ENCODE measurements around the gene TFF3. TPM values are rescaled to one million over a fixed set of nuclear protein-coding genes. Genes with fewer than 3 reads are reported as not detected.
A peak's percentile ranks its signal among the peaks of the same experiment; 100 is the strongest.

TFF3 gene
- total RNA-seq, 1 donor from 2014 or later = not detected

DNA sequence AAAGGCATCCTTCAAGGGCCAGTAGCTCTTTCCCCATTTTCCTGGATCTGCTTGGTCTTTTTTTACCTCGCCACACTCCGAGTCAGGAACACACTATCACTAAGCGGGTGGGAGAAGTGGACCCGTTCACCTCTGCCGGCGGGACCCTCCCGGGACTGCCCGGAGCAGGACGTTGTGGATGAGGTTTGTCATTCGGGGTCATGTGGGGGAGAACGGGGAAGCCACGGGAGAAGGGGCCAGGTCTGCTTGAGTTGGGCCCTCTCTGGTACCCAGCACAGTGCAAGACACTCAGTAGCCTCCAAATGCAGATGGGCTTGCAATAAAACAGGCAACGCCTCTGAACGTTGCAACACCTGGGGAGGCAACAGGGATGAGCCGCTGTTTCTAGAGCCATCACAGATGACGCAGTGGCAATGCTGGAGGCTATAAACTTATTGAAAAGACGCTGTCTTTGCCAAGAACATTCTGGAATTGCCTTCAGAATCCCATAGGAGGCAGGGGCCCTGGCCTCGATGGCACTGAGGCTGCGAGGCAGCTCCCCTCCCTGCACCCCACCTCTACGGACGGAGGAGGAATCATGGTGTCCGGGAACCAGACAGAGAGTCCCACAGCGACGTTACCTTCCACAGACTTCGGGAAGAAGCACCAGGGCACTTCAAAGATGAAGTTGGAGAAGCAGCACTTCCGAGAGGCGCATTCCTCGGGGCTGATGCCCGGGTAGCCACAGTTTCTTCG lies 31.8 kb upstream of the TFF3 start:
- DNase-seq = no peak

DNA sequence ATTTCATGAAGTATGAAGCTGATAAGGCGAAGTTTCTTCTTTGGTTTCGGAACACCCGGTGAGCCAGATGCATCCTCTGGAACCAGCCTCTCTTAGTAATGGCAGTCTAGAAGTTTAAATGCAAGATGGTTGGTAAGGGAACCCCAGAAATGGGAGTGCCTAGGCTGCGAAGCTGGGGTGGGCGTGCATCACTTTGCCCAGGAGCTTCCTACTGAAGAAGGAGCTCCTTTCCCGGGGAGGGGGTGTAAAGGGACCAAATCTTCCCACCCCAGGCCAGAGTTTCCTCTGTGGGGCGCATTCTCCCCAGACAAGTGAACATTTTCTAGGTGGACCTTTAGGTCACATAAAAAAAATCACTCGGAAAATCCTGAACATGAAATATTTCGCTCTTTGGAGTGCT lies 31.2 kb upstream of the TFF3 start:
- no peak for DNase-seq

DNA sequence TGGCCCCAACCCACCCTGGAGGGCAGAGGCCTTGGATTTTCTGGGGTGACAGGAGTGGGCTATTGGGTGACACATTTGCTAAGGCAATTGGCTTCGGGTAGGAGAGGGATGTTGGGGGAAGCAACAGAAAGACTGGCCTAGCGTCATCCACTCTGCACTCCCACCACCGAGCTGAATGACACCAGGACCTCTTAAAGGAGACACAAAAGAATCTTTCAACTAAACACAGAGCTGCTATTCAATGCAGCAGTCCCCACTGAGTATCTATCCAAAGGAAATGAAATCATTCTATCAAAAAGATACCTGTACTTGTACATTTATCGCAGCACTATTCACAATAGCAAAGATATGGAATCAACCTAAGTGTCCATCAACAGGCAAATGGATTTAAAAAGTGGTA lies 29.4 kb upstream of the TFF3 start:
- no peak for DNase-seq

GRCh38 chr21:42343963-42344510 lies 28.8 kb upstream of the TFF3 start:
- no peak for DNase-seq

GRCh38 chr21:42343556-42343955 lies 28.3 kb upstream of the TFF3 start:
- DNase-seq = no peak

DNA sequence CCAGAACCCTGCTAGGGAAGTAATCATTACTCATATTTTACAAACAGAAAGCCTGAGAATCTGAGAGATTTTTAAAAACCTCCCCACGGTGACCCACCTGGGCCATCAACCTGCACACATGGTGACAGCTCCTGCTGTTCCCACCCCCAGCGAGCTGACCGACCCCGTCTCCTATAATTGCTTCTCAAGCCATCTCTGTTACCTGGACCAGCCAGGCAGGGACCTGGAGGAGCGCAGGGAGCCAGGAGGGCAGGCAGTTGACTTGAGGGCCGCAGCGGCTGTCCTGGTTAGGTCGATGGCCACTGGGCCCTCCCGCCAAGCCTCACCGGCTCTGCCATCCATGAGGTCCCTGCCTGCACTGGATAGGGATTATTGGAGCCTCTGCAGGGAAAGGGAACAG lies 27.9 kb upstream of the TFF3 start:
- DNase-seq = no peak

GRCh38 chr21:42341776-42342542 lies 26.8 kb upstream of the TFF3 start:
- DNase-seq = no peak

DNA sequence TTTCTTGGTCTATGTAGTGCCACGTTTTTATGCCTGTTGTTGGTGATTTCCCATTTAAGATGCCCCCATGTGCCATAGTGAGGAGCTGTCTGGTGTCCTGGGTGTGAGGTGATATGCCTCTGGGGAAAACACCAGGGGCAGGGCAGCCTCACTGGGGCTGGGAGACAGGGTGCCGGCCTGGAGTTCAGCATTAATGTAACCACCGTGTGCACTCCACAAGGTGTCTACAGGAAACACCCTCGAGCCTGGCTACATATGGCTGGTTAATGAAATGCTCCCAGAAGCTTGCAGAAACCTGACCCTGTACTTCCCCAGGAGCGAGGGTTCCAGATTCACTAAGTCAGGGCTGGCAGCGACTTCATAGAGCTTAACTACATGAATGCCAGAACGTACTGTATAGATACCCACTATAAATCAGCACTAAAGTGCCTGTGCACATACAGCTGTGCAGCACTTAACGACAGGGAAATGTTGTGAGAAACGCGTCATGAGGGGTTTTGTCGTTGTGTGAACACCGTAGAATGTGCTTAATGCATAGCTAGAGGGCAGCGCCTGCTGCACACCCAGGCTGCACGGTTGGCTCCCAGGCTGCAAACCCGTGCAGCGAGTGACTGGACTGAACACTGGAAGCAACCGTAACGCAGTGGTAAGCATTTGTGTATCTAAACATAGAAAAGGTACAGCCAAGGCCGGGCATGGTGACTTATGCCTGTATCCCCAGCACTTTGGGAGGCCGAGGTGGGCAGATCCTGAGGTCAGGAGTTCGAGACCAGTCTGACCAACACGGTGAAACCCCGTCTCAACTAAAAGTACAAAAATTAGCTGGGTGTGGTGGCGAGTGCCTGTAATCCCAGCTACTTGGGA lies 25.2 kb upstream of the TFF3 start:
- no peak for DNase-seq

GRCh38 chr21:42338729-42339715 lies 23.8 kb upstream of the TFF3 start:
- DNase-seq = no peak

- DNase-seq = peak; percentile 17
Observed at GRCh38 chr21:42337830-42338728, 22.9 kb upstream of the TFF3 start.

GRCh38 chr21:42337276-42337675 lies 22.1 kb upstream of the TFF3 start:
- no peak for DNase-seq

GRCh38 chr21:42336054-42336453 lies 20.8 kb upstream of the TFF3 start:
- no peak for DNase-seq

GRCh38 chr21:42332557-42333317 lies 17.5 kb upstream of the TFF3 start:
- no peak for DNase-seq

DNA sequence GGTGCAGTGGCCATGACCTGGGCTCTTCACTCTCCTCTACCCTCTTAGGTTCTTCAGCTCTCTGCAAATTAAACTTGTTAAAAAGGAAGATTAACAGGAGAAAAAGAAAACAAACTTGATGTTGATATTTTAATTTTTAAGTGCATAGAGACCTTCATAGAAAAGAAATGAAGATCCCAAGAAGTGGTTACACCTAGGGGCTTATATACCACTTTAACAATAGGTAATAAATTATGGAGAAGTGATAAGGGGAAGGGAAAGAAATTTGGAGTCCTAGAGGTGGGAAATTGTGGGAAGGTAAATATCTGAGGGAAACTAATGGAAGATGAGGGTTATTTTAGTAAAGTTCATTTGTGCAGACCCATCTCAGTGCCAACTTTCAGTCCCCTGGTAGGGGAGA lies 16.5 kb upstream of the TFF3 start:
- no peak for DNase-seq

DNA sequence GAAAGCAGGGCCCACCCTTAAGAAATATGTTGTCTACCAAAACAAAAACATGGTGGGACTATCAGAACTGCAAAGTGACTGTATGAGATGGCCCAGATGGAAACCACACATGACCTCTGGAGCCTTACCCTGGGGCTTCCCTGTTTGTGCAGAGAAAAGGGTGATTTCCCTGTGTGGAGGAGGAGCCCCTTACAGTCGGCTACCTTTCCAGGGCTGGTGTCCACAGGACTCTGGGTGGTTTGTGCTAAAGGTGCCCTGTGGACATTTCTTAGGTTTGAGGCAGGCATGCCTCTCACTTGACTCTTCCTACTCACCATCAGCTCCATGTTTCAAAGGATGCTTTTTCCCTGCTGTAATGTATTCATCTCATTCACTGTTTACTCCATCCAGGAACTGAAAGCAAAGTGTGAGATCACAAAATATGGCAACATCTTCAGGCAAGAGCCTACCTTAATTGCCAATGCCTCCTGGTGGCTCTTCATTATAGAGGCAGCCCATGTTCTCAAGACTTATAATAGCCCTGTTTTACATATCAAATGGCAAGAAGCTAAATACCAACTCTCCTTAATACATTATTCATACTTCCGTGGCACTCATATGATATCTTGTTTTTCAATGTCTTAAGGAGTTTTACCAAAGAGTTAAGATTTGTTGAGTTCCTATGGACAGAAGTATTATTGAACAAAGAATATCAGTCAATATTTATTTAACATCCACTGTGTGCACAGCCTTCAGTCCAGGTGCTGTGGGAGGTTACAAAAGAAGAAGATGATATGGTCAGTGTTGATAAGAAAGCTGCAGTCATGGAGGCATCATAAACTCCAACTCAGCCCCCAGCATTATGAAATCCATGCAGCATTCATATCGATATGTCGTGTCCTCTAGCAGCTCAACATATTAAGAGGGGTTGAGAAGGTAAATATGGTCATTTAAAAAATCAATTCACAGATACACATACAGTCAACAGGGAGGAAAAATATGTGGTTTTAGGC lies 15.5 kb upstream of the TFF3 start:
- DNase-seq = no peak

- no peak for DNase-seq
Observed at GRCh38 chr21:42324896-42325295, 9.7 kb upstream of the TFF3 start.

DNA sequence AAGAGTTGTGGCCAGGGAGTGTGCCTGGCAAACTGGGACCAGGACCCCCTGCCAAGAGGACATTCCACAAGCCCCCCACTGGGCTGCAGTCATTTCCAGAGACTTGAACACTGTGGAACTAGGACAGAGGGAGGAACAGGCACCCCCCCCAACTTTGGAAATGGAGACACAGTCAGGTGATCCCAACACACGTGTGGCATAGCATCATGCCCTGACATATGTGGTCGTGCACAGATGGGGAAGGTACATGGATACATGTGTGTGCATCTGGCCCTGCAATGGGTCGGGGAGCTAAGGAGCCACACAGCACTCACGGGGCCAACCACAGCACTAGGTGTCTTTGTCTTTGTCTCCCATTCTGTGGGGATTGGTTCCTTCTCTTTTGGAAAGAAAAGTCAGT lies 6.6 kb upstream of the TFF3 start:
- DNase-seq = no peak

GRCh38 chr21:42321231-42321630 lies 6.0 kb upstream of the TFF3 start:
- DNase-seq = no peak

All from occipital lobe (tissue), 2 donors.